Measurements from ENCODE around the gene GRAMD4.
A peak's percentile ranks its signal among the peaks of the same experiment; 100 is the strongest.

GRAMD4 gene

GRCh38 chr22:46691571-46691970, 71.4 kb downstream of the GRAMD4 start:
- H3K27me3 ChIP-seq (ENCODE audit: insufficient read depth, low read length): no peaks in the 10 kb centered on the region
- no peaks in the 10 kb centered on the region for H4K20me1 ChIP-seq (ENCODE audit: insufficient read depth, low read length)
- peaks cover 86% of the 10 kb centered on the region for H3K36me3 ChIP-seq (ENCODE audit: insufficient read depth, low read length)
- H3K79me2 ChIP-seq (ENCODE audit: insufficient read depth, low read length): no peaks in the 10 kb centered on the region
- no peak overlapping the region for H2AFZ ChIP-seq (ENCODE audit: low read length)
- no peak overlapping the region for H3K4me2 ChIP-seq (ENCODE audit: low read length)
- no peak overlapping the region for H3K27ac ChIP-seq (ENCODE audit: low read depth, low read length, poor library complexity, severe bottlenecking)
- no peak for TF ChIP-seq CTCF (IDR thresholded peaks at IDR 0.05; ENCODE audit: low read length)
- no peak overlapping the region for H3K4me3 ChIP-seq (ENCODE audit: low read depth, low read length, poor library complexity, severe bottlenecking)
- no peaks in the 10 kb centered on the region for H3F3A ChIP-seq (ENCODE audit: insufficient read depth, low read length)
- H3K4me1 ChIP-seq (ENCODE audit: insufficient read depth, low read length, severe bottlenecking): peaks cover 5% of the 10 kb centered on the region
- no peaks in the 10 kb centered on the region for H3K9me3 ChIP-seq (ENCODE audit: low read length)
- H3K9me2 ChIP-seq (ENCODE audit: low read depth, low read length): no peaks in the 10 kb centered on the region
- no peak overlapping the region for H3K9ac ChIP-seq (ENCODE audit: low read length)

DNA sequence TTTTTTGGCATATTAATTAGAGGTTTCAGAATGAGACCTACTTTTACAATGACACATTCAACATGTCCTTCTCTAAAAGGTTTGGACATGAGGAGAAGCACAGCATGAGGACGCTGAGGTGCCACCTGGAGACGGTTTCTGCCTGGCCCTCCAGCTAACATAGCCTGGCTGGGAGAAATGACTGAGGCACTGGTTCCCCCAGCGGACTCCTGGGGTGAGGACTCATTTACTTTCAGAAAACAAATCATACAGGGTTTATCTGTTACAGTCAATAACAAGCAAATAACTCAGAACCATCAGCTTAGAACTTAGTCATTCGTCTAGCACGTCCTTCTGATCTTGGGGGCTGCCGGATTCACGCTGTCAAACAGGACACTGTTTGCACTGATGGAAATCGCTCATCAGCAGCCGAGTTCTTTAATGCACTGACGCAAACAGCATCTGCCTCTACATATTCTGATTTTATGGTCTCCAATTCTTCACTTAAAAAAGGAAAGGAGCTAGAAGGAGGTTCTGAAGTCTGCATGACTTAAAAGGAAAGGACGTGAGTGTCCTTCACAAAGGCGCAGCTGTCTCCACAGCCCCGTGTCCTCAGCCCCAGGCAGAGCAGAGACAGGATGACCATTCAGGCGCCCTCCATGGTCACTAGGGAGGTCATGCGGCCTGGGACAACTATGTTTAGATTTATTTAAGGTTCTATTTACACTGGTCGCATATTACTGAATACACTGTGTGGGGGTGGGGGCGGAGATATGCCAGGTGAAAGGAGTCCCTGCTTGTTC, 73.6 kb downstream of the GRAMD4 start:
- Histone ChIP-seq H3K9me3 (ENCODE audit: low read length) (no peaks in the 10 kb centered on the region), H3K9ac (ENCODE audit: low read length) (no peak overlapping the region), H3K9me2 (ENCODE audit: low read depth, low read length) (no peaks in the 10 kb centered on the region), H3K27me3 (ENCODE audit: insufficient read depth, low read length) (no peaks in the 10 kb centered on the region), H3K4me3 (ENCODE audit: low read depth, low read length, poor library complexity, severe bottlenecking) (no peak overlapping the region), H4K20me1 (ENCODE audit: insufficient read depth, low read length) (no peaks in the 10 kb centered on the region), H3F3A (ENCODE audit: insufficient read depth, low read length) (no peaks in the 10 kb centered on the region; the same call in 1 of the 2 replicates), H3K36me3 (ENCODE audit: insufficient read depth, low read length) (peaks cover 88% of the 10 kb centered on the region), H2AFZ (ENCODE audit: low read length) (no peak overlapping the region), H3K4me1 (ENCODE audit: insufficient read depth, low read length, severe bottlenecking) (peaks cover 5% of the 10 kb centered on the region), H3K27ac (ENCODE audit: low read depth, low read length, poor library complexity, severe bottlenecking) (no peak overlapping the region), H3K4me2 (ENCODE audit: low read length) (no peak overlapping the region), H3K79me2 (ENCODE audit: insufficient read depth, low read length) (no peaks in the 10 kb centered on the region)
- TF ChIP-seq EZH2 (IDR thresholded peaks at IDR 0.05; ENCODE audit: borderline replicate concordance, low read length) (no peak), CTCF (IDR thresholded peaks at IDR 0.05; ENCODE audit: low read length) (peak; percentile 2; the same call in 1 of the 2 replicates)

- H3K36me3 ChIP-seq (ENCODE audit: insufficient read depth, low read length): peaks cover 88% of the 10 kb centered on the region
- H3K27ac ChIP-seq (ENCODE audit: low read depth, low read length, poor library complexity, severe bottlenecking): no peak overlapping the region
- H4K20me1 ChIP-seq (ENCODE audit: insufficient read depth, low read length): no peaks in the 10 kb centered on the region
- H3K9ac ChIP-seq (ENCODE audit: low read length): no peak overlapping the region
- no peak overlapping the region for H3K4me3 ChIP-seq (ENCODE audit: low read depth, low read length, poor library complexity, severe bottlenecking)
- no peak overlapping the region for H3K4me2 ChIP-seq (ENCODE audit: low read length)
- TF ChIP-seq CTCF (IDR thresholded peaks at IDR 0.05; ENCODE audit: low read length): no peak
- TF ChIP-seq EZH2 (IDR thresholded peaks at IDR 0.05; ENCODE audit: borderline replicate concordance, low read length): no peak
- no peaks in the 10 kb centered on the region for H3K79me2 ChIP-seq (ENCODE audit: insufficient read depth, low read length)
- no peaks in the 10 kb centered on the region; the same call in 1 of the 2 replicates for H3F3A ChIP-seq (ENCODE audit: insufficient read depth, low read length)
- no peaks in the 10 kb centered on the region for H3K9me3 ChIP-seq (ENCODE audit: low read length)
- H3K9me2 ChIP-seq (ENCODE audit: low read depth, low read length): no peaks in the 10 kb centered on the region
- no peaks in the 10 kb centered on the region for H3K27me3 ChIP-seq (ENCODE audit: insufficient read depth, low read length)
- peaks cover 5% of the 10 kb centered on the region for H3K4me1 ChIP-seq (ENCODE audit: insufficient read depth, low read length, severe bottlenecking)
- H2AFZ ChIP-seq (ENCODE audit: low read length): no peak overlapping the region
These were observed 74.4 kb downstream of the GRAMD4 start for GRCh38 chr22:46694416-46695170.

All from OCI-LY1 (cell line).